Right atrium auricular region (tissue), 2 donors: ENCODE measurements around the gene FTL. TPM values are rescaled to one million over a fixed set of nuclear protein-coding genes. Genes with fewer than 3 reads are reported as not detected.
"Not testable (repeated sequence)": the region's sequence is repeated elsewhere in the genome, so short reads cannot be mapped to it uniquely, and the experiment has no call there.

Experiments
- DNase-seq: peaks from one replicate; pipeline ENCODE4 v3.0.0-alpha.2; 2019; ENCODE audit warnings: low spot score
- H3K27ac ChIP-seq, 2 donors: fragments of 200-600 bp; sonication (generic); 1 replicate in 1 of 2; 2 replicates in 1 of 2; pipeline ENCODE4 v1.5.1; 2016 to 2019
- H3K27me3 ChIP-seq, 2 donors: fragments of 200-600 bp; sonication (generic); one replicate each; pipeline versions ENCODE4 v1.5.1 to v1.6.0; 2017 to 2019
- H3K36me3 ChIP-seq: fragments of 200-600 bp; sonication (generic); one replicate; pipeline ENCODE4 v1.5.1; 2016
- H3K4me1 ChIP-seq, 2 donors: fragments of 200-600 bp; sonication (generic); one replicate each; pipeline versions ENCODE4 v1.5.1 to v1.6.0; 2017 to 2019
- H3K4me3 ChIP-seq, 2 donors: fragments of 200-600 bp; sonication (generic); 1 replicate in 1 of 2; 2 replicates in 1 of 2; pipeline ENCODE4 v1.5.1; 2017 to 2019; ENCODE audit warnings: mild to moderate bottlenecking in 1 of 2, moderate library complexity in 1 of 2
- H3K9me3 ChIP-seq, 2 donors: fragments of 200-600 bp; sonication (generic); one replicate each; pipeline ENCODE4 v1.5.1; 2019
- total RNA-seq, 2 donors: library from RNA; depleted of rRNA; stranded (reverse); fragments of >200 nt; gene quantifications; one replicate each; pipeline ENCODE4 v1.1.0, GENCODE V29; 2016
- TF ChIP-seq, protein P1 (sequence below), 2 donors: fragments of 200-600 bp; sonication (generic); IDR thresholded peaks; one replicate each; pipeline ENCODE4 v1.5.1; 2019; ENCODE audit warnings: antibody characterized with exemption in 2 of 2

Gene FTL
- total RNA-seq, result 1,000 to 10,000 TPM; 1,493 to 3,053 TPM

DNA sequence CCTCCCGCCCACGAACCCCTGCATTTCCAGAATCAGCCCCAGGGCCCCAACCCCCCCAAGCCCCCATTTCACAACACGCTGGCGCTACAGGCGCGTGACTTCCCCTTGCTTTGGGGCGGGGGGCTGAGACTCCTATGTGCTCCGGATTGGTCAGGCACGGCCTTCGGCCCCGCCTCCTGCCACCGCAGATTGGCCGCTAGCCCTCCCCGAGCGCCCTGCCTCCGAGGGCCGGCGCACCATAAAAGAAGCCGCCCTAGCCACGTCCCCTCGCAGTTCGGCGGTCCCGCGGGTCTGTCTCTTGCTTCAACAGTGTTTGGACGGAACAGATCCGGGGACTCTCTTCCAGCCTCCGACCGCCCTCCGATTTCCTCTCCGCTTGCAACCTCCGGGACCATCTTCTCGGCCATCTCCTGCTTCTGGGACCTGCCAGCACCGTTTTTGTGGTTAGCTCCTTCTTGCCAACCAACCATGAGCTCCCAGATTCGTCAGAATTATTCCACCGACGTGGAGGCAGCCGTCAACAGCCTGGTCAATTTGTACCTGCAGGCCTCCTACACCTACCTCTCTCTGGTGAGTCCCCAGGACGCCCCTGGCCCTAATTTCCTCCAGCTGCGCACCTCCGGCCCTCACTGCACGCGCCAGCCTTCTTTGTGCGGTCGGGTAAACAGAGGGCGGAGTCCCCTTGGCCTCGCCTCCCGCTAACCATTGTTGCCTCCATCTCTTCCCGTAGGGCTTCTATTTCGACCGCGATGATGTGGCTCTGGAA lies at the start of gene FTL:
TSS of gene FTL (plus strand) at position 270 of the 766 bp plus-strand sequence. CDS start at position 469, 199 bp downstream.
- Histone ChIP-seq H3K9me3 (no peaks in the 10 kb centered on the region), H3K4me3 (peak within 1 kb of the TSS; percentile 82 to 99), H3K27me3 (no peaks in the 10 kb centered on the region), H3K27ac (peak within 1 kb of the TSS; percentile 90 to 92), H3K4me1 (peaks cover 0 to 61% of the 10 kb centered on the region in 2 donors), H3K36me3 (peaks cover 37% of the 10 kb centered on the region)
- TF ChIP-seq, protein P1, sequence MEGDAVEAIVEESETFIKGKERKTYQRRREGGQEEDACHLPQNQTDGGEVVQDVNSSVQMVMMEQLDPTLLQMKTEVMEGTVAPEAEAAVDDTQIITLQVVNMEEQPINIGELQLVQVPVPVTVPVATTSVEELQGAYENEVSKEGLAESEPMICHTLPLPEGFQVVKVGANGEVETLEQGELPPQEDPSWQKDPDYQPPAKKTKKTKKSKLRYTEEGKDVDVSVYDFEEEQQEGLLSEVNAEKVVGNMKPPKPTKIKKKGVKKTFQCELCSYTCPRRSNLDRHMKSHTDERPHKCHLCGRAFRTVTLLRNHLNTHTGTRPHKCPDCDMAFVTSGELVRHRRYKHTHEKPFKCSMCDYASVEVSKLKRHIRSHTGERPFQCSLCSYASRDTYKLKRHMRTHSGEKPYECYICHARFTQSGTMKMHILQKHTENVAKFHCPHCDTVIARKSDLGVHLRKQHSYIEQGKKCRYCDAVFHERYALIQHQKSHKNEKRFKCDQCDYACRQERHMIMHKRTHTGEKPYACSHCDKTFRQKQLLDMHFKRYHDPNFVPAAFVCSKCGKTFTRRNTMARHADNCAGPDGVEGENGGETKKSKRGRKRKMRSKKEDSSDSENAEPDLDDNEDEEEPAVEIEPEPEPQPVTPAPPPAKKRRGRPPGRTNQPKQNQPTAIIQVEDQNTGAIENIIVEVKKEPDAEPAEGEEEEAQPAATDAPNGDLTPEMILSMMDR (IDR thresholded peaks at IDR 0.05), result no peak
- peak; percentile 99 for DNase-seq

DNA sequence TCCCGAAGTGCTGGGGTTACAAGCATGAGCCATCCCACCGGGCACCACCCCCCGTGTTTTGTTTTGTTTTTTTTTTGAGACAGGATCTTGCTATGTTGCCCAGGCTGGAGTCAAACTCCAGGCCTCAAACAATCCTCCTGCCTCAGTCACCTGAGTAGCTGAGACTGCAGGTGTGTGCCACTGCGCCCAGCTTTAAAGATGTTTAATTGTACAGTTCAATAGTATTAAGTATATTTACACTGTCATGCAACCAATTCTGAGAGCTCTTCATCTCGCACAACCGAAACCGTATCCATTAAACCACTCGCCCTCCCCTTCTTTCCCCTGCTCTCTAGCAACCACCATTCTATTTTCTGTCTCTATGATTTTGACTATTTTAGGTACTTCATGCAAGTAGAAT lies 49.4 kb upstream of the FTL start:
- no peak overlapping the region for H3K4me3 ChIP-seq
- H3K4me1 ChIP-seq, result no peaks in the 10 kb centered on the region
- no peaks in the 10 kb centered on the region for H3K27me3 ChIP-seq
- peaks cover 86% of the 10 kb centered on the region for H3K36me3 ChIP-seq
- H3K9me3 ChIP-seq, result no peaks in the 10 kb centered on the region
- TF ChIP-seq, protein P1 (IDR thresholded peaks at IDR 0.05), result no peak
- no peak overlapping the region for H3K27ac ChIP-seq
- no peak for DNase-seq

DNA sequence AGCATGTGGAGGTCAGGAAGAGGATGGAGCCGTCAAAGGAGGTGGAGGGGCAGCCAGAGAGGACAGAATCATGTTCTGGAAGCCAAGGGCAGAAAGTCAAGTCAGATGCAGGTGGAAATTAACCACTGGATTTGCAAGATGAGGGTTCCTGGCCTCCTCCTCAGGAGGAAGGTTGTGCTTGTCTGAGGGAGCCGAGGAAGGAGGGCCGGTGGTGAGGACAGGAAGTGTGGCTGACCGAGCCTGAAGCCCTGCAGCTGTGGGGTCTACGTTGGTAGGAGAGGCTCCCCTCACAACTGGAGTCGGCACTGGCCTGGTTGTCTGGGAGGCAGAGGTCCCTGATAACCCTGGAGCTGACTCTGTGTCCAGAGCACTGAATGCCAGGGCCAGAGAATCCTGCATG lies 47.0 kb upstream of the FTL start:
- TF ChIP-seq, protein P1 (IDR thresholded peaks at IDR 0.05), result no peak
- no peaks in the 10 kb centered on the region for H3K27me3 ChIP-seq
- no peak overlapping the region for H3K4me3 ChIP-seq
- peaks cover 81% of the 10 kb centered on the region for H3K36me3 ChIP-seq
- H3K27ac ChIP-seq, result no peak overlapping the region
- DNase-seq, result no peak
- no peaks in the 10 kb centered on the region for H3K4me1 ChIP-seq
- H3K9me3 ChIP-seq, result no peaks in the 10 kb centered on the region

DNA sequence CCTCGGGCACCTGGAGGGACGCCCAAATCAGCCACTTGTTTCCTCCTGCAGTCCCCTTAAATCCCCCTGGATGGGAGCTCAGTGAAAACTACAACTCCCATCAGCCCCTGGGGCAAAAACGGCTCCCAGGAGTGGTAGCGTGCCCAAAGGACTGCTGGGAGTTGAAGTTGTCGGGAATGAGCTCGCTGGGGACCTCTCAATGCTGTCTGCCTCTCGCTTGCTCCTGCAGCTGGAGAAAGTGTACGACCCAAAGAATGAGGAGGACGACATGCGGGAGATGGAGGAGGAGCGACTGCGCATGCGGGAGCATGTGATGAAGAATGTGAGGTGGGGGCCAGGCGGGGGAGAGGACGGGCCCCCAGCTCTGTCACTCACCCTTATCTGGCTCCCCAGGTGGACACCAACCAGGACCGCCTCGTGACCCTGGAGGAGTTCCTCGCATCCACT lies 46.3 kb upstream of the FTL start:
- H3K4me3 ChIP-seq, result no peak overlapping the region

DNA sequence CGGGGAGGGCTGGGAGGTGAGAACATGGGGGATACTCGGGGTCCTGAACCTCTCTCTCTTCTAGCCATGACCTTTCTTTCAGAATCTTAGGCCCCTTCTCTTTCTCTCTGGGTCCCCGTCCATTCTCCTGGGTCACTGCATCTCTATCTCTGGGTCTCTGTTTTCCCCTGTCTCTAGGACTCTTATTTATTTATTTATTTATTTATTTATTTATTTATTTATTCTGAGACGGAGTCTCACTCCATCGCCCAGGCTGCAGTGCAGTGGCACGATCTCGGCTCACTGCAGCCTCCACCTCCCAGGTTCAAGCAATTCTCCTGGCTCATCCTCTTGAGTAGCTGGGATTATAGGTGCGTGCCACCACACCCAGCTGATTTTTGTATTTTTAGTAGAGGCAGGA lies 45.8 kb upstream of the FTL start:
- H3K4me1 ChIP-seq, H3K4me3 ChIP-seq, DNase-seq, H3K27ac ChIP-seq, H3K9me3 ChIP-seq, H3K27me3 ChIP-seq: not testable (repeated sequence)
- peaks cover 69% of the 10 kb centered on the region for H3K36me3 ChIP-seq

More for the DNA sequence above, 46.3 kb upstream of the FTL start:
- Histone ChIP-seq H3K27ac (no peak overlapping the region), H3K36me3 (peaks cover 74% of the 10 kb centered on the region), H3K27me3 (no peaks in the 10 kb centered on the region), H3K4me1 (no peaks in the 10 kb centered on the region), H3K9me3 (no peaks in the 10 kb centered on the region)
- DNase-seq, result no peak
- TF ChIP-seq, protein P1 (IDR thresholded peaks at IDR 0.05), result no peak

DNA sequence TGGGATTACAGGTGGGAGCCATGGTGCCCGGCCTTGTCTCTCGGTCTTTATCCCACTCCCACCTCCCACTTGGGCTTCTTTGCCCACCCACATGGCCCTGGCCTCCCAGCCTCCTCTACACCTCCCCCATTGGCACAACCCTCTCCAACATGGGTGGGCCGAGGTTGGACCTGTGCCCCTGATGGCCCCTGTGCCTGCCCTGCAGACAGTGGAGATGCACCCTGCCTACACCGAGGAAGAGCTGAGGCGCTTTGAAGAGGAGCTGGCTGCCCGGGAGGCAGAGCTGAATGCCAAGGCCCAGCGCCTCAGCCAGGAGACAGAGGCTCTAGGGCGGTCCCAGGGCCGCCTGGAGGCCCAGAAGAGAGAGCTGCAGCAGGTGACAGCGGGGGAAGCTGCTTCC lies 44.2 kb upstream of the FTL start:
- H3K27ac ChIP-seq, result no peak overlapping the region
- H3K27me3 ChIP-seq, result no peaks in the 10 kb centered on the region
- no peaks in the 10 kb centered on the region for H3K9me3 ChIP-seq
- H3K4me3 ChIP-seq, result no peak overlapping the region
- no peaks in the 10 kb centered on the region for H3K4me1 ChIP-seq
- TF ChIP-seq, protein P1 (IDR thresholded peaks at IDR 0.05), result no peak
- H3K36me3 ChIP-seq, result peaks cover 53% of the 10 kb centered on the region
- DNase-seq, result no peak
